Measurements from ENCODE around the gene LRRC47.

Gene LRRC47

GRCh38 chr1:3796215-3797061, at the start of gene LRRC47:
Gene LRRC47 (minus strand): TSS chr1:3796498. CDS start chr1:3796476, 22 bp downstream.
- peak; percentile 69 for DNase-seq (ENCODE audit: low read depth, low spot score)

GRCh38 chr1:3842912-3843311, 46.6 kb upstream of the LRRC47 start:
- DNase-seq (ENCODE audit: low read depth, low spot score) = no peak

- no peak for DNase-seq (ENCODE audit: low read depth, low spot score)
These were observed 45.2 kb upstream of the LRRC47 start for GRCh38 chr1:3841491-3841890.

- DNase-seq (ENCODE audit: low read depth, low spot score) = no peak
These were observed 42.5 kb upstream of the LRRC47 start for GRCh38 chr1:3838788-3839187.

- DNase-seq (ENCODE audit: low read depth, low spot score) = no peak
These were observed 41.4 kb upstream of the LRRC47 start for GRCh38 chr1:3837685-3838084.

GRCh38 chr1:3837200-3837599, 40.9 kb upstream of the LRRC47 start:
- DNase-seq (ENCODE audit: low read depth, low spot score) = no peak

DNA sequence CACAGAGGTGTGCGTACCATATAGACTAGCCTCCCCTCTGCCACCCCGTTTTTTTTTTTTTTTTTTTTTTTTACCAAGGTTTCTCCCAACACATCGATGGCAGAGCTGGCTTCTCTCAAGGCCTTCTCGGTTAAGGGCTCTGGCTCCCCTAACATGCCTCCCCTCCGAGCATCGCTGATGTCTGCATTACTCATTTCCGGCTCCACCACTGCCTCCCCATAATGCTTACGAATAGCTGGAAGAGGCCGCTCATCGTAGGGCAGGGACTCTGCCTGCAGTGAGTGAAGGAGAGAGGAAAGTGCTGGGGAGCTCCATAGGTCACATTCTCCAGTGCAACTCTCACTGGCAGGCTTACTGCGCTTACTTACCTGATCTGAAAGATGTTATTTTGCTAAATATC, 40.1 kb upstream of the LRRC47 start:
- no peak for DNase-seq (ENCODE audit: low read depth, low spot score)

DNA sequence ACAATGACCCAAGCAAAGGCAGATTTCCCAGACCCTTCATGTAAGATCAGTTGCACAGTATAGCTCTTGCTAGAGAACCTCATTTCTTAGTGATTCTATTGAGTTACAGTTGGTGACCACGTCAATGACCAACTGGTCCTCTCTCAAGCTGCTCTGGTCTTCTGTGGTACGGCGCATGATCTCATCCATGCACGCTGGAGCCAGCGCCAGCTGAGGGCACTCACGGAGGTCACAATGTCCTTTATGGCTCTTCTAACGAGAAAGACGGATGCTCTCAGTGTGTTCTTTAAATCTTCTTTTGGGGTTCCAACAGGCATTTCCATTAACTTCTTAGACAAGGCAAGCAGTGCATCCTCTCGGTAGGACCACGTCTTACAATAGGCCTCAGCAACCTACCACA, 38.4 kb upstream of the LRRC47 start:
- DNase-seq (ENCODE audit: low read depth, low spot score) = no peak

GRCh38 chr1:3831689-3832088, 35.4 kb upstream of the LRRC47 start:
- no peak for DNase-seq (ENCODE audit: low read depth, low spot score)

- DNase-seq (ENCODE audit: low read depth, low spot score) = no peak
These were observed 32.1 kb upstream of the LRRC47 start for GRCh38 chr1:3828391-3828790.

DNA sequence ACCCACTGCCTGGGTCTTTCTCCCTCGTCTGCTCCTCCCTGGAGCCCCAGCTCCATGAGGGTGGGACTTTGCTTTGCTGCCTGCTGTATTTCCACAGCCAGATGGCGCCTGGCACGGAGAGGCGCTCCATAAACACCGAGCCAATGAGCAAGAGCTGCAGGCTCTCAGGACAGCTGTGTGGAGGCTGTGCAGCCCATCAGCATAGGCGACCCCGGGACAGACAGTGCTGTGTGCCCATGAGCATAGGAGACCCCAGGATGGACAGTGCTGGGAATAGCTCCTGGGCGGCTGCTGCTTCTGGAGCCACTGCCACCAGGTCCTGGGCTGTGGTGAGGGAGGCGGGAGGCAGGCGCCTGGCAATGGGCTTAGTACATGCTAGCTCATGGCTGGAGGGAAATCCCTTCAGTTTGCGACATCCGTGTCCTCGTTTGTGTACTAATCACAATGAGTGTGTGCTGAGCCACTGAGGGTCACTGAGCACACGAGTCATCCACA, 31.6 kb upstream of the LRRC47 start:
- DNase-seq (ENCODE audit: low read depth, low spot score) = no peak

GRCh38 chr1:3825356-3825755, 29.1 kb upstream of the LRRC47 start:
- DNase-seq (ENCODE audit: low read depth, low spot score) = no peak

DNA sequence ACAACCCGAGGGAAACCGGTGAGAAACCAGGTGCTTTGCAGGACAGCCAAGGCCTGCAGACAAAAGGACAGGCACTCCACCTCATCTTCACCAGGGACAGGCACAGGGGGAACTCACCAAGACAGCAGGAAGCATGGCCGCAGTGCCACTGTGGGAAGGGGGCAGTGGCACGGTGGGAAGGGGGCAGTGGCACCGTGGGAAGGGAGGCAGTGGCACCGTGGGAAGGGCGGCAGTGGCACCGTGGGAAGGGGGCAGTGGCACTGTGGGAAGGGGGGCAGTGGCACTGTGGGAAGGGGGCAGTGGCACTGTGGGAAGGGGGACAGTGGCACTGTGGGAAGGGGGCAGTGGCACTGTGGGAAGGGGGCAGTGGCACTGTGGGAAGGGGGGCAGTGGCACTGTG, 28.4 kb upstream of the LRRC47 start:
- no peak for DNase-seq (ENCODE audit: low read depth, low spot score)

GRCh38 chr1:3822421-3822820, 26.1 kb upstream of the LRRC47 start:
- no peak for DNase-seq (ENCODE audit: low read depth, low spot score)

- DNase-seq (ENCODE audit: low read depth, low spot score) = no peak
These were observed 25.6 kb upstream of the LRRC47 start for GRCh38 chr1:3821908-3822307.

DNA sequence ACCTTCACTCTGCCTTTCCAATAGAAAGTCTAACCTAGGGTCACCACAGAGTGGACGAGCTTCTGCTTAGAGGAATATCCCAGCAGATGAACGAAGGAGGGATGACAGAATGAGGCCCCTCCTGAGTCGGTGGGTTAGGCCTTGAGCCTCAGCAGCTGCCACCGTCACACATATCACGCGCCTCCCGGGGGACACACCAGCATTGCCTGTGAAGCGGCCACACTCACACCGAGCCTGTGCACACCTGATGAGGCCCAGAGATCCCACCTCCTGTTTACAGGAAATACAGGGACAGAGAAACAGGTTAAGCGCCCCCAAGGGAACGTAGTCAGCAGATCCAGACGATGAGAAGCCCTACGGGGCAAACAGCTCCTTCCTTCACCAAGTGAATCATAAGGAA, 25.1 kb upstream of the LRRC47 start:
- no peak for DNase-seq (ENCODE audit: low read depth, low spot score)

- no peak for DNase-seq (ENCODE audit: low read depth, low spot score)
These were observed 24.7 kb upstream of the LRRC47 start for GRCh38 chr1:3821004-3821403.

DNA sequence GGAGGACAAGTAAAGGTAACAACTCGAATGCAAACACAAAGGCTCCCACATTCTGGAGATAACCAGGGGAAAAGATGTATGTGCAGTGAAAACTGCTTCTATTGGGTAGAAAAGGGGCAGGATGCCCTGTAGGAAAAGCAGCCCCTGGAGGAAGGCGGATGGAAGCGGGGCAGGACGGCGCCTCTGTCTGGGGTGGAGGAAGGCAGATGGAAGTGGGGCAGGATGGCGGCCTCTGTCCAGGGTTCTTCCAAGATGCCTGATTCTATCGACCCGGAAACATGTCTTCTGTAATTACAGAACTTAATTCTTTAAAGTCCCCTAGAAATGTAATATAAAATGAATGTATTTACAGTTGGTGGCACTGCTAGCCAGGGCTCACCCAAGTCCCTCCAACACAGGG, 24.0 kb upstream of the LRRC47 start:
- no peak for DNase-seq (ENCODE audit: low read depth, low spot score)

DNA sequence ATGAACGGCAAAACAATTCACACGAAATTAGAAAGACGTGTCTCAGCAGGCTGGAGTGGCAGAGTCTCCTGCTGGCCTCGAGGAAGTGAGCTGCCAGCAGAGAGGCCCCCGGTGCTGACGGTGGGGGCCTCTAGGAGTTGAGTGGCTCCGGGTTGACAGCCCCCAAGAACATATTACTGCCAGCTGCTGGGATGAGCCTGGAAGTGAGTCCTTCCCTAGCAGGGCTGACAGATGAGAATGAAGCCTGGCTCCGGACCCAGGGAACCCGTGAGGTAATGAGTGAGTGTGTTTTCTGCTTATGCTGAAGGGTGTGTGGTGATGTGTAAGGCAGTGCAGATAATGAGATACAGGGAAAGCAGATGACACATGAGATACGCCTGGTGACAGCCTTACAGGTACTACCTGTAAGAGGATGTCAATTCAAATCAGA, 23.5 kb upstream of the LRRC47 start:
- no peak for DNase-seq (ENCODE audit: low read depth, low spot score)

DNA sequence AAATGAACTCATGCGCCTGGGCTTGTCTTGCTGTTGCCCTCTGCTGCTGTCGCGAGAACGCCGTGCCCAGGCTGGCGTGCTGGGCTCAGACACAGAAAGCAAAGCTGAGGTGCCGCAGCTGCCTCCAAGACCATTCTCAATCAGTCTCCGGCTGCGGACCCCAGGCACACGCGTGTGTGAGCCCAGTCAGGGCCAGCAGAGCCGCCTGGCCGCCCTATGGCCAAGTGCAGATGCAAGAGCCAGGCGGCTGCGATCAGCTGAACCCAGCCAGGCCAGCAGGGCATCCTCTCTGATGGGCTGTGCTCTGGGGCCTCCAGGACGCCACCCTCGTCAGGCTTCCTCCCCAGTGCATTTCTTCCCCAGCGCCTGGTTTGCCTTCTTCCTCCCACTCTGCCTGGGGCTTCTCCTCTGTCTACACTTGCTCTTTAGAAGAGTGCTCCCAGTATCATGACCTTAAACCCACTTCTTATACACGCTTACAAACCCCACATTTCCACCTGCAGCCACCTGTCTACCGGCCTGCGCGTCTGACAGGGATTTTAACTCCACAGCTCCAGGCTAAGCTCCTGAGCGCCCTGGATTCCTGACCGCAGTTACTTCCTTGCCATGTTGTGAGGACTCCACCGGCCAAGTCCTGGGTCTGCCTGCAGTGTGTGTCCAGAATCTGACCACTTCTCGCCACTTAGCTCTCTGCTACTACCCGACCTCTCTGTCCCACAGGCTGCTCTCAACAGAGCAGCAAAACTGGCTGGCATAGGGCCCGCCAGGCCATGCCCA, 21.7 kb upstream of the LRRC47 start:
- no peak for DNase-seq (ENCODE audit: low read depth, low spot score)

DNA sequence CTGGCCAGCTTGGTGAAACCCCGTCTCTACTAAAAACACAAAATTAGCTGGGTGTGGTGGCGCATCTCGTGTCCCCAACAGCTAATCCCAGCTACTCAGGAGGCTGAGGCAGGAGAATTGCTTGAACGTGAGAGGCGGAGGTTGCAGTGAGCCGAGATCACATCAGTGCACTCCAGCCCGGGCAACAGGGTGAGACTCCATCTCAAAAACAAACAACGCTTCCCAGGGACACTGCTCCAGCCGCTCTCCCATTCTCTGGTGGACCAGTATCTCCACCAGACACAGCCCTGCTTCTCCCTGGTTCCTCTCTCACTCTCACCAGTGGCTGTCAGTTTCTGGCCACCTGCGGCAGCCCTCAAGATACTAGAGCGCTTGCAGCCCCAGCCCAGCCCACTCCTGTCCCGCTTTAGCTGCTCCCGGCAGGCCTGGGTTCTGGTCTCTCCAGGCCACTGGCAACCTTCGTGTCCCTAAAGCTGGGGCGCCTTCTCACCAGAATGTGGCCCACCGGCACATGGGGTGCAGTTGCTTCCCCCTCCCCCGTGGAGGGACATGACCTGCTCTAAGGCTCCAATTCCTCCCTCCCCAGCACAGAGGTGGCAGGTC, 20.9 kb upstream of the LRRC47 start:
- DNase-seq (ENCODE audit: low read depth, low spot score) = no peak
